HuH-7 (cell line): Measurements from ENCODE around the gene PTPRM.

Source experiments
- DNase-seq: peaks from one replicate; pipeline ENCODE4 v3.0.0; 2011; ENCODE audit warnings: low spot score

The PTPRM gene

GRCh38 chr18:8328126-8328525, 761.0 kb downstream of the PTPRM start:
- no peak for DNase-seq

DNA sequence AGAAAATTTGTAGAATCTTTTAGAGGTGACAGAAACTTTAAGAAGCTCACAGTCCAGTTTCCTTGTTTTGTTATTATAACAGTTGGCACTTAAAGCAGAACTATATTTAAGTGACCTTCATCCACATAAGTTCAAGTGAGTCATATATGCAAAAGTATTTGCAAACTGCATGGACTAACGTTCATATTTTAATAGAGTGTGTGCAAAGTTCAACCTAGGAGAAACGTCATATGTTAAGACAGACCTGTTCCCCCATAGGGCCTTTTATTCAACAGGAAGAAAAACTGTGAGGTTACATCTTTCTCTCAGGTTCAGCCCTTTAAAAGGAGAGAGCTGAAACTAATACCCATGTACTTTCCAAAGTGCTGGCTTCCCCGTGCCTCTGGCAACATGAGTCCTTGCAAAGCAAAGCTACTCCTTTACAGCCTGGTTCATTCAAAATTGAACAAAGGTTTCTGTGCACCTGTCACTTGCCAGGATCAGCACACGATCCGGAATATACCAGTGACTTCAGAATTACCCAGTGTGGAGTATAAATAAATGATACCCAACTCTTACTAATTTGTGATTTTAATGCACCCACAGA, 762.2 kb downstream of the PTPRM start:
- DNase-seq: no peak

DNA sequence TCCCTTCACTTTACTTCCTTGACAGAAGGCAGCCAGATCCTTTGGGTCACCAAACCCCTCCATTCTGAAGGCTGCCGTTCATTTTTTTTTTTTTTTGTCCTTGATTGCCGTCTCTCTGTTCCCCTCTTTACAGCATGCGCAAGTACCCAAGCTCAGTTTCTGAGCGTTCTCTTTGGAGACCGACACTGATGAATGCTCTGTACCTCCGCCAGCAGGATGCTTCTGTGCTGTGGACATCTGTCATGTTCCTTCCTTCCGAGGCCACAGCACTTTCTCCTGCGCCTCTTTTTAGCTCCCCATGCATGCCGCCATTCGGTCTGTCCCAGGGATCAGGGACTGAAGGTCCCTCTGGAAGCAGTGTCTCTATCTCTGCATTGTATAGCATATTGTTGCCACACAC, 763.5 kb downstream of the PTPRM start:
- no peak for DNase-seq

DNA sequence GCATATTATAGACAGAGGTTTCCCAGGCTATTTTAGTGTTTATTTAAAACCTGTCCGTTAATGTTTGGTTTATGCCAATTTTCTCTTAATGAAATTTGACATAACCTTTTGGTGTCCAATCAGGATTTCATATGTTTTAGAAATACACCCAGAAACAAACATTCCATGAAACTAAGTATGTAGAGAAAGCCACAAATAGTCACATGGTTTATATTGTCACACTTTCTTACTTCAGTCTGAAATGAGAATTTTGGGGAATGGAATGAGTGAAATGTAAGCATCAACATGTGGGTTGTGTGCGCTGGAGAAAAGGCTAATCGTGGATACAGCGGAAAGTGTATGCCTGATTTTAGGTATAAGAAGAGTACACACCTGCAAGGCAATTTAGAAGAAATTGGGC, 765.2 kb downstream of the PTPRM start:
- DNase-seq: no peak

DNA sequence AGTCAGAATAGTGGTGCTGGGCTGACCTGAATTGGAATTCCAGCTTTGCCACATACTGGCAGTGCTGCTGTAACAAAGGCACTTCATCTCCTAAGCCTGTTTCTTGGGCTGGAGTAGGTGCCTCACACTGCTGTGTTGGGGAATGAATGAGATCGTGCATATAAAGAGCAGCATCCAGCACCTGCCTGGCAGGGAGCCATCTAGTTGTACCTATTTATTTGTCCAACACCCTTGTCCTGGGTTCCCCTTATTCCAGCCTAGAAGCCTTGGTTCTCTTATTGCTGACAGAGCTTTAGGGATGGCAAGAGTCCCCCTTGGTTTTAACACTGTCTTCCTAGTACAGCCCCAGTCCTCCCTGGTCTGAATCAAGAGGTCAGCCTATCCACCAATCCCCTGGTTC, 766.8 kb downstream of the PTPRM start:
- DNase-seq: no peak

GRCh38 chr18:8337211-8337610, 770.1 kb downstream of the PTPRM start:
- DNase-seq: no peak

- no peak for DNase-seq
Measured at GRCh38 chr18:8339210-8339609, 772.1 kb downstream of the PTPRM start.

DNA sequence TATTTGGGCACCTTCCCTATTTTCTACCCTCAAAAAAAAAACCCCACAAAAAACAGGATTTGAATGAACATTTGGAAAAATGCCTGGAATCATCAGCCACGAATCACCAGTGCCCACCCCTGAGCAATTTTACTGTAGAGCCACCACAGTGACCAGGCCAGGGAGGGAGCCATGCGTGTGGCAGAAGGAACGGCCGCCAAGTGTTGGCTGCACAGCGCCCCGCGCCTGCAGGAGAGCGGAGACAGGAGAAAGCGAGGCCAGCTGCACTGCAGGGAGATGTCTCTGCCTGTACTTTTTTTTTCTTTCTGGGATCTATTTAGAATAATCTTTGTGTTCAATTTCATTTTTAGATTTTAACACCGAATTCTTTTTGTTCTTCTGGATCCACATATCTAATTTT, 772.8 kb downstream of the PTPRM start:
- no peak for DNase-seq

DNA sequence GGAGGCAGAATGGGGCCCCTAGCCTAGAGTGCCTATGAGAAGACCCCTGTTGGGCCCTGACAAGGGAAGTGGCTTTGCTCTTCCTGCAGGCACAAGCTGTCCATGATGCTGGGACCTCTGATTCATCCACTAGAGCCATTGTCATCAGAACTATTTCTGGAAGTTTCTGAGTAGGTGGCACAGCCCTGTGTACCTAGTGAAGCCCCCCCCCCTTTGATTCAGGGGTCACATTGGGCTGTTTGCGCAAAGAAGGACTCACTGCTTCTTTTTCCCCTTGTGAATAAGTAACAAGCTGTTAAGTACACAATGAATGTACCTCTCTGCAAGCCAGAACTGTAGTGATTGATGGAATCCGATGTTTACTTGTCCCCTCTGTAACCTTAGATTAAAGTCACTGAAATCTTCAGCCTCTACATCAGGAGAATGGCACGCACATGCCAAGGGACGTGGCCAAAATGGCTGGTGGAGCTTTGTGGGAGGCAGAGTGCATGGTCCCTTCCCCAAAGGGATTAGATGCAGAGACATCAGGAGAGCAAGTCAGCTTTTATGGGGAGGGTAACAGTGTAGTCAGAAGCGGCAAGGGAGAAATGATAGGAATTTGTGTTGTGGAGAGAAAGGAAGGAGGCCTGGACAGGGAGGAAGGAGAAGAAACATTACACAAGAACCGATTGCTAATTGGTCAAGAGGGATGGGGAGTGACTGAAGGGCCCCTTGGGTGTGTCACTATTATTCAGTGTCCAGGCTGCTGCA, 774.5 kb downstream of the PTPRM start:
- DNase-seq: peak; percentile 26

- DNase-seq: no peak
Measured at GRCh38 chr18:8348051-8348720, 781.1 kb downstream of the PTPRM start.

GRCh38 chr18:8349608-8350323, 782.6 kb downstream of the PTPRM start:
- no peak for DNase-seq

DNA sequence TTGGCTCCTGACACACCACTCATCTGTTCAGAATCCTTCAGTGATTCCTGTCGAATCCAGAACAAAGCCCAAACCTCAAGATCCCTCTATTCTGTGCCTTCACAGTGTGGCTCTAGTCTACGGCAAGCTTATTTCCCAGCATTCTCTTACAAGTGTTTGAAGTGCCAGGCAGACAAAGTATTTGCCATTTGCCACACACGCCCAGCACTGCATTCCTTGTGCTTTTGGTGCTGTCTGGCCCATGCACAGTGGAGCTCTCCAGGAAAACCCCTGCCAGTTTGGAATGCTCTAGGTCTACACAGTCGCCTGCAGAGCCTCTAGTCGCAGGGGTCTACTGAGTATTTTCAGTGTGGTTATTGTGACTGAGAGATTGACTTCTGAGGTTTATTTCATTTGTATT, 783.5 kb downstream of the PTPRM start:
- DNase-seq: no peak

DNA sequence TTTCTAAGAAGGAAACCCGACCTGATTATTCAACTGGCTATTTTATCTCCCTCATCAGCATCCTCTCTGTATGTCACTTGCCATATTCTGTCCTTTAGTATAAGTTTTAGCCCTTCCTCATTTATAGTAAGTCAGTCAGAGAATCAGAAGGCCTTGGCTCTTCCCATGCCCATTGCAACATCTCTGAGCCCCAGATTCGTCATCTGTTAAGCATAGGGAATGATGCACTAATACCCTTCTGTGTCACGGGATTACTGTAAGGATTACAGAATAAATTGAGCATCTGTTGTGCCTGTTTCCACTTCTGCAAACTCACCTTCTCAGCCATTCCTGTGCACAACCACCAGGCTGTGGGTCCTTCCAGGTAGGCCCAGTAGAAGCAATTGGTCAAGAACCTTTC, 784.0 kb downstream of the PTPRM start:
- no peak for DNase-seq

DNA sequence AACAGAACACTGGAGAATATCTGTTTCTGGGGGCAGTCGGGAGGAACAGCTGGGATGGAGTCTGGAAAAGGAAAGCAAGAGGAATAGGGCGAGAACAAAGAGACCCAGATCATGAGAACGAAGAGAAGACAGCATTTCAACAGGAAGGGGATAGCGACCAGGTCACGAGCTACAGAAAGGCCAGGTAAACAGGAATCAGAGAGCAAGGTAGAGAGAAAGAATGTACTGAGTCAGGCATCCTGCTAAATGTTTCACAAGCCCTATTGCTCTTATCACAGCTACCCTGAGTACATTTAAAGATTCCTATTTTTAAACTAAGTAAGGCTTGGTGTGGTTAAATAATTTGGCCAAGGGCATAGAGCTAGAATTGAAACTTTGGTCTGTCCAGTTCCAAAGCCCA, 787.2 kb downstream of the PTPRM start:
- no peak for DNase-seq

DNA sequence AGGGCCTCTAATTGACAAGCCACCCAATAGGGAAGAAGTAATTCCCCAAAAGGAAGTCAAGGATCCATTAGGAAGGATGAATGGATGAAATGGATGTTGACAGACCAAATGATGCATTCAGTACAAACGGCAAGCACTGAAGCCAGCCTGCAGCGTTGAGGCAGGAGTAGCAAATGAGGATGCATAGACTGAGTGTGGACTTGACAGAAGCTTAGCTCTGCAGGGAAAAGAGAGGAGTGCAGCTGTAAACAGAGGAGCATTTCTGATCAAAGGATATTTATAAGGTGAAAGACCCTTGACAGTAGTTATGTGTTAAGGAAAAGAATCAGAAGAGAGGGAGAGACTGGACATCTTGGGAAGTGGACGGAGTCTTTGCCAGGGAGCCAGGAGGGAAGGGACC, 788.9 kb downstream of the PTPRM start:
- no peak for DNase-seq

DNA sequence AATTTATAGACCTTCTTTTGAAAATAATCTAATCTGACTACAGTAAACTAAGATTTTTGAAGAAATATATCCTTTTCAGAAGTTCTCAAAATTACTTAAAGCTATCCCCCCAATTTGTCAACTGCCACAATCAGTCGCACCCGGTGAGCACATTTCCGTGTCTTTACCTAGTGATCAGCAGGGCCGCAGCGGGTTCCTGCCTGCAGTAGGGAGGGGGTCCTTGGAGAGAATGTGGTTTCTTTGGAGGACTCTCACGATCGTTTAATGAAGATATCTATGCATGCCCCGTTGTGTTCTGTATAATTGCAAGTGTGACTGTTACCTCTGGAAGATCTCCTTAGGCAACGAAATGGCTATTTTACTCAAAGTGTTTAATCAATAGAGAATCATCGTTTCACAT, 790.2 kb downstream of the PTPRM start:
- DNase-seq: no peak

- no peak for DNase-seq
Measured at GRCh38 chr18:8358033-8358765, 791.1 kb downstream of the PTPRM start.

GRCh38 chr18:8359076-8359475, 792.0 kb downstream of the PTPRM start:
- DNase-seq: no peak

DNA sequence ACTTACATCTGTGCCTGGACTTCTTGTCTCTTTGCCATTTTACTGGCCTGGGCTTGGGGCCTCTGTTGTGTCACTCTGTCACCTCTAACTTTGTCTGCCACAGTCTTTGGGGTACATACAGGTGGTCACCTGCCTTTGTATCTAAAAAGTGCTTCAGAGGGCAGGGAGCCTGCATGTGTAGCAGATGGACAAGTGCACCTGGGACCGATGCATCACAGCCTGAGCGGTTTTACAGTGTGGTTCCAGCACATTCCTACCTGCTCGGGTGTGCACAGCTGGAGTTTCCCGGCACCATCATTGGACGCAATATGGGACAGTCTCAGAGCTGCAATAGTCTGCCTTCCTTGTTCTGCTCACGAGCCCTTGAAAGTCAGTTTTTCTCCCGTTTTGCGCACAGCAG, 792.4 kb downstream of the PTPRM start:
- DNase-seq: no peak

GRCh38 chr18:8361941-8362471, 794.9 kb downstream of the PTPRM start:
- DNase-seq: no peak

GRCh38 chr18:8362863-8363262, 795.7 kb downstream of the PTPRM start:
- no peak for DNase-seq

DNA sequence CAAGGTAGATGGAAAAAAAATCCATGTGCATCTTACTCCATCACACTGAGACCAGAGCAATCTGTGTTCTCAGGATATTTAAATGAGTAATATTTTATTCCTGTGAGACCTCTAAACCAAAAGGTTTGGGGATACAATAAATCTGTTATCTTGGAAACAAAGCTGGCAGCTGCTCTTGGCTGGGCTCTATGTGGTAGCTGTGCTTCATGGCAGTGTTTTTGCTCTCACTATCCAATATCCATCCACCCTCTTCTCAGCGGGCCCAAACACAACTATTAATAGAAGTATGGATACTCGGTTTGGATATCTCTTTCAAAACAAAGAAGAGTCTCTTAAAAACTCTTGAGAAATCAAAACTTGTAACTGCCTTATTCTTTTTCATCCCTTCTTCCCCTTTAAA, 797.3 kb downstream of the PTPRM start:
- DNase-seq: no peak
